ENCODE results near the gene LAMP5.
A peak's percentile ranks its signal among the peaks of the same experiment; 100 is the strongest.

The LAMP5 gene
- 0 to 0.07 reads per million in 2 donors for total RNA-seq

- DNase-seq: peak in 1 of 5 experiments; percentile 13
These were observed at the start of gene LAMP5 for GRCh38 chr20:9514461-9515213. LAMP5 (plus strand) TSS chr20:9514590; CDS start chr20:9514853, 263 bp downstream.

- DNase-seq: no peak
These were observed 46.4 kb upstream of the LAMP5 start for GRCh38 chr20:9467995-9468394.

- no peak for DNase-seq
These were observed 39.5 kb upstream of the LAMP5 start for GRCh38 chr20:9474835-9475415.

- DNase-seq: no peak
These were observed 38.9 kb upstream of the LAMP5 start for GRCh38 chr20:9475456-9475855.

- no peak for DNase-seq
These were observed 38.2 kb upstream of the LAMP5 start for GRCh38 chr20:9476174-9476573.

GRCh38 chr20:9476637-9477036, 37.8 kb upstream of the LAMP5 start:
- no peak for DNase-seq

GRCh38 chr20:9478771-9479170, 35.6 kb upstream of the LAMP5 start:
- DNase-seq: no peak

- no peak for DNase-seq
These were observed 34.3 kb upstream of the LAMP5 start for GRCh38 chr20:9480066-9480465.

- DNase-seq: no peak
These were observed 32.2 kb upstream of the LAMP5 start for GRCh38 chr20:9482180-9482579.

- no peak for DNase-seq
These were observed 31.3 kb upstream of the LAMP5 start for GRCh38 chr20:9483131-9483530.

GRCh38 chr20:9485614-9486340, 28.6 kb upstream of the LAMP5 start:
- DNase-seq: no peak

GRCh38 chr20:9487231-9487630, 27.2 kb upstream of the LAMP5 start:
- no peak for DNase-seq

- no peak for DNase-seq
These were observed 26.3 kb upstream of the LAMP5 start for GRCh38 chr20:9488063-9488462.

- no peak for DNase-seq
These were observed 24.2 kb upstream of the LAMP5 start for GRCh38 chr20:9490161-9490560.

GRCh38 chr20:9490631-9491030, 23.8 kb upstream of the LAMP5 start:
- DNase-seq: no peak

- DNase-seq: no peak
These were observed 23.1 kb upstream of the LAMP5 start for GRCh38 chr20:9491324-9491723.

- DNase-seq: no peak
These were observed 22.3 kb upstream of the LAMP5 start for GRCh38 chr20:9492067-9492466.

GRCh38 chr20:9493803-9494202, 20.6 kb upstream of the LAMP5 start:
- DNase-seq: no peak

GRCh38 chr20:9495701-9496100, 18.7 kb upstream of the LAMP5 start:
- DNase-seq: no peak

- DNase-seq: no peak
These were observed 18.2 kb upstream of the LAMP5 start for GRCh38 chr20:9496155-9496554.

GRCh38 chr20:9498322-9498721, 16.1 kb upstream of the LAMP5 start:
- DNase-seq: no peak

GRCh38 chr20:9499126-9499899, 15.1 kb upstream of the LAMP5 start:
- no peak for DNase-seq

- no peak for DNase-seq
These were observed 14.3 kb upstream of the LAMP5 start for GRCh38 chr20:9500121-9500520.

All from T-helper 2 cell (primary cell).